ENCODE measurements around the gene ZNF808.

DNA sequence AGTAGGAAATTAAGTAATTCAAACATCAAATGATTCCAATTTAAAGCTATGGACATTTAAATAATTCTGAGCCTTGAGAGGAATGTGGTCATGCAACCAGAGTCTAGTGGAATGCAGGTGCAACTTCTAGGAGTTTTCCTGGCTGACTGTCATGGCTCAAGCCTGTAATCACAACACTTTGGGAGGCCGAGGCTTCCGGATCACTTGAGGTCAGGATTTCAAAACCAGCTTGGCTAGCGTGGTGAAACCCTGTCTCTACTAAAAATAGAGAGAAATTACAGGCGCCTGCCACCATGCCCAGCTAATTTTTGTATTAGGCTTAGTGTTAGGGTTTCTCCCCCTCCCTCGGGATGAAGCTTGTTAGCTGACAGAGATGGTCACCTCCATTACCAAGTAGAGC lies 6.4 kb downstream of the ZNF808 start:
- TF ChIP-seq TCF7L2 (IDR thresholded peaks at IDR 0.05; ENCODE audit: low read depth, low read length) (no peak), KLF13 (tag; IDR thresholded peaks at IDR 0.05; ENCODE audit: borderline replicate concordance, low read depth) (no peak), CTBP1 (IDR thresholded peaks at IDR 0.05; ENCODE audit: borderline replicate concordance) (no peak), KDM1A (IDR thresholded peaks at IDR 0.05) (no peak), FOXP4 (CRISPR knock-in tag; IDR thresholded peaks at IDR 0.05; ENCODE audit: borderline replicate concordance) (no peak), NFATC3 (IDR thresholded peaks at IDR 0.05) (no peak), MTF1 (CRISPR knock-in tag; IDR thresholded peaks at IDR 0.05; ENCODE audit: borderline replicate concordance) (no peak), RNF2 (IDR thresholded peaks at IDR 0.05) (no peak), MAX (CRISPR knock-in tag; IDR thresholded peaks at IDR 0.05) (no peak), POLR2A (conservative IDR thresholded peaks at IDR 0.05) (no peak), SMARCE1 (IDR thresholded peaks at IDR 0.05) (no peak)
- TF ChIP-seq, protein P1, sequence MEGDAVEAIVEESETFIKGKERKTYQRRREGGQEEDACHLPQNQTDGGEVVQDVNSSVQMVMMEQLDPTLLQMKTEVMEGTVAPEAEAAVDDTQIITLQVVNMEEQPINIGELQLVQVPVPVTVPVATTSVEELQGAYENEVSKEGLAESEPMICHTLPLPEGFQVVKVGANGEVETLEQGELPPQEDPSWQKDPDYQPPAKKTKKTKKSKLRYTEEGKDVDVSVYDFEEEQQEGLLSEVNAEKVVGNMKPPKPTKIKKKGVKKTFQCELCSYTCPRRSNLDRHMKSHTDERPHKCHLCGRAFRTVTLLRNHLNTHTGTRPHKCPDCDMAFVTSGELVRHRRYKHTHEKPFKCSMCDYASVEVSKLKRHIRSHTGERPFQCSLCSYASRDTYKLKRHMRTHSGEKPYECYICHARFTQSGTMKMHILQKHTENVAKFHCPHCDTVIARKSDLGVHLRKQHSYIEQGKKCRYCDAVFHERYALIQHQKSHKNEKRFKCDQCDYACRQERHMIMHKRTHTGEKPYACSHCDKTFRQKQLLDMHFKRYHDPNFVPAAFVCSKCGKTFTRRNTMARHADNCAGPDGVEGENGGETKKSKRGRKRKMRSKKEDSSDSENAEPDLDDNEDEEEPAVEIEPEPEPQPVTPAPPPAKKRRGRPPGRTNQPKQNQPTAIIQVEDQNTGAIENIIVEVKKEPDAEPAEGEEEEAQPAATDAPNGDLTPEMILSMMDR (IDR thresholded peaks at IDR 0.05 in 2 of 3, conservative IDR thresholded peaks at IDR 0.05 in 1 of 3; ENCODE audit: insufficient read depth in 2 of 3, low read depth in 1 of 3, low read length in 3 of 3), result no peak
